HCT116 (cell line): ENCODE results near the gene MRPL33.

Experiments used
- CEBPB ChIP-seq: IDR thresholded peaks from 2 replicates; pipeline ENCODE4 v1.6.1; 2012; ENCODE audit warnings: low read depth
- EGR1 ChIP-seq: IDR thresholded peaks from 2 replicates; pipeline ENCODE4 v1.6.1; 2012; ENCODE audit warnings: low read depth
- EZH2 ChIP-seq: fragments of 200-600 bp; sonication (generic); IDR thresholded peaks from 2 replicates; pipeline ENCODE4 v1.6.1; 2017; ENCODE audit warnings: antibody characterized with exemption, mixed run types
- EZH2phosphoT487 ChIP-seq: fragments of 200-600 bp; IDR thresholded peaks from 2 replicates; pipeline ENCODE4 v1.6.1; 2018; ENCODE audit warnings: antibody characterized with exemption, borderline replicate concordance
- JUND ChIP-seq: IDR thresholded peaks from 2 replicates; pipeline ENCODE4 v1.6.1; 2012
- POLR2A ChIP-seq: IDR thresholded peaks from 2 replicates; pipeline ENCODE4 v1.7.0; 2011; ENCODE audit warnings: borderline replicate concordance; ENCODE audit not compliant: insufficient read depth, insufficient read length; ENCODE audit errors: extremely low read depth
- SIN3A ChIP-seq: IDR thresholded peaks from 2 replicates; pipeline ENCODE4 v1.6.1; 2012; ENCODE audit warnings: low read depth
- YY1 ChIP-seq: IDR thresholded peaks from 2 replicates; pipeline ENCODE4 v1.6.1; 2011; ENCODE audit warnings: low read length, low read depth, moderate library complexity, mild to moderate bottlenecking; ENCODE audit not compliant: insufficient replicate concordance; ENCODE audit errors: extremely low read depth
- ZFX ChIP-seq: fragments of 450-650 bp; IDR thresholded peaks from 2 replicates; pipeline ENCODE4 v1.6.1; 2017
- ZNF274 ChIP-seq: fragments of 200-500 bp; sonication (Bioruptor generic); IDR thresholded peaks from 2 replicates; pipeline ENCODE4 v1.6.1; 2014; ENCODE audit warnings: mild to moderate bottlenecking, low read depth, low read length, inconsistent platforms
- TF ChIP-seq, protein P1 (sequence below), 3 experiments: fragments of 200-600 bp in 1 of 3; sonication (generic) in 1 of 3; IDR thresholded peaks in 2 of 3; conservative IDR thresholded peaks in 1 of 3; 2 replicates each; pipeline ENCODE4 v1.5.1; 2012 to 2017; ENCODE audit warnings: low read depth in 2 of 3, low read length in 2 of 3, antibody characterized with exemption in 1 of 3, borderline replicate concordance in 1 of 3, control low read depth in 1 of 3, mild to moderate bottlenecking in 1 of 3, mixed read lengths in 1 of 3, mixed run types in 1 of 3, moderate library complexity in 1 of 3; ENCODE audit not compliant: insufficient read depth in 1 of 3
- TF ChIP-seq, protein P2 (sequence below): IDR thresholded peaks from 2 replicates; pipeline ENCODE4 v1.6.1; 2012; ENCODE audit warnings: low read depth

DNA sequence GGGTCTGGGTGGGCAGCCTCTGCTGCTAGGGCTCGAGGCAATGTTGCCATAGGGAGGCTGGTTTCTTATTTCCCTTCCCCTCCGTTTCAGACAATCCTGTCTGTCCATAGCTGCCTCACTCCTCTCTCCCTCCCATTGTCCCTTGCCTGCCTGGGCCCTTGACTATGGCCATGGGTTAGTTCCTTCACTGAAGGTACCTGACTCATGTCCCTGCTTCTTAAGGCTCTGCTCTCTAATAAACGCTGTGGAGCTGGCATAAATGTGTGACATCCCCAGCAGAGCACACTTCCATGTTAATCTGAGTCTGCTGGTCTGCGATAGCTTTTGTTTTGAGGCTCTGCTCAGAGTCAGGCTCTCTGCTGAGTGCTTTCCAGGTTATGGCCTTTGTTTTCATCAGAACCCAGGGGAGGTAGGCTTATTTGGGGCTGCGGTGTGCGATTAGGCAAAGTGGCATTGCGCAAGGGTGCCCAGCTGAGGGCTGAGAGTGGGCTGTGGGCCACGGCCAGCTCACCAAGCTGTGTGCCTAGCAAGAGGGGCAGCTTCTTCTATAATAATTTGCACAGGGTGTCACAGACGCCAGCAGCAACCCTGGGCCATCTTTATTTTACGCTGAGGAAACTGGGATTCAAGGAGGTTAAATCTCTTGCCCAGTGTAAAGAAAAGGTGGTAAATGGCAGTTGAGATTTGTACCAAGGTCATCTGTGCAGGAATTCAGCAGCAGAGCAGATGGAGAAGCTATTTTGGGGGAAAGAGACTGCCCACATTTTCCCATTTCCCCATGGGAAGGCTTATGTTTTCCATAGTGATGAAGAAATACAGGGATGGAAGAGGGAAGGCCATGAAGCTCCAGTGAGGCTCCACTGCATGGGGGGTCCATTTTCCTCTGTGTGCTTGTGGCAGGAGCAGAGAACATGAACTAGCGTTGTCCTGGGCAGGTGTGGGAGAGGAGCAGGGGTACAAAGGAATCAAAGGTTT, 25.6 kb downstream of the MRPL33 start:
- TF ChIP-seq, protein P1, sequence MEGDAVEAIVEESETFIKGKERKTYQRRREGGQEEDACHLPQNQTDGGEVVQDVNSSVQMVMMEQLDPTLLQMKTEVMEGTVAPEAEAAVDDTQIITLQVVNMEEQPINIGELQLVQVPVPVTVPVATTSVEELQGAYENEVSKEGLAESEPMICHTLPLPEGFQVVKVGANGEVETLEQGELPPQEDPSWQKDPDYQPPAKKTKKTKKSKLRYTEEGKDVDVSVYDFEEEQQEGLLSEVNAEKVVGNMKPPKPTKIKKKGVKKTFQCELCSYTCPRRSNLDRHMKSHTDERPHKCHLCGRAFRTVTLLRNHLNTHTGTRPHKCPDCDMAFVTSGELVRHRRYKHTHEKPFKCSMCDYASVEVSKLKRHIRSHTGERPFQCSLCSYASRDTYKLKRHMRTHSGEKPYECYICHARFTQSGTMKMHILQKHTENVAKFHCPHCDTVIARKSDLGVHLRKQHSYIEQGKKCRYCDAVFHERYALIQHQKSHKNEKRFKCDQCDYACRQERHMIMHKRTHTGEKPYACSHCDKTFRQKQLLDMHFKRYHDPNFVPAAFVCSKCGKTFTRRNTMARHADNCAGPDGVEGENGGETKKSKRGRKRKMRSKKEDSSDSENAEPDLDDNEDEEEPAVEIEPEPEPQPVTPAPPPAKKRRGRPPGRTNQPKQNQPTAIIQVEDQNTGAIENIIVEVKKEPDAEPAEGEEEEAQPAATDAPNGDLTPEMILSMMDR (IDR thresholded peaks at IDR 0.05 in 2 of 3, conservative IDR thresholded peaks at IDR 0.05 in 1 of 3; ENCODE audit: borderline replicate concordance in 1 of 3, insufficient read depth in 1 of 3, low read depth in 2 of 3, low read length in 2 of 3): no peak
- TF ChIP-seq EZH2 (no peak), CEBPB (no peak), ZNF274 (no peak), POLR2A (no peak), SIN3A (no peak), ZFX (no peak), EZH2phosphoT487 (no peak), JUND (no peak), YY1 (no peak), EGR1 (no peak)
- TF ChIP-seq, protein P2, sequence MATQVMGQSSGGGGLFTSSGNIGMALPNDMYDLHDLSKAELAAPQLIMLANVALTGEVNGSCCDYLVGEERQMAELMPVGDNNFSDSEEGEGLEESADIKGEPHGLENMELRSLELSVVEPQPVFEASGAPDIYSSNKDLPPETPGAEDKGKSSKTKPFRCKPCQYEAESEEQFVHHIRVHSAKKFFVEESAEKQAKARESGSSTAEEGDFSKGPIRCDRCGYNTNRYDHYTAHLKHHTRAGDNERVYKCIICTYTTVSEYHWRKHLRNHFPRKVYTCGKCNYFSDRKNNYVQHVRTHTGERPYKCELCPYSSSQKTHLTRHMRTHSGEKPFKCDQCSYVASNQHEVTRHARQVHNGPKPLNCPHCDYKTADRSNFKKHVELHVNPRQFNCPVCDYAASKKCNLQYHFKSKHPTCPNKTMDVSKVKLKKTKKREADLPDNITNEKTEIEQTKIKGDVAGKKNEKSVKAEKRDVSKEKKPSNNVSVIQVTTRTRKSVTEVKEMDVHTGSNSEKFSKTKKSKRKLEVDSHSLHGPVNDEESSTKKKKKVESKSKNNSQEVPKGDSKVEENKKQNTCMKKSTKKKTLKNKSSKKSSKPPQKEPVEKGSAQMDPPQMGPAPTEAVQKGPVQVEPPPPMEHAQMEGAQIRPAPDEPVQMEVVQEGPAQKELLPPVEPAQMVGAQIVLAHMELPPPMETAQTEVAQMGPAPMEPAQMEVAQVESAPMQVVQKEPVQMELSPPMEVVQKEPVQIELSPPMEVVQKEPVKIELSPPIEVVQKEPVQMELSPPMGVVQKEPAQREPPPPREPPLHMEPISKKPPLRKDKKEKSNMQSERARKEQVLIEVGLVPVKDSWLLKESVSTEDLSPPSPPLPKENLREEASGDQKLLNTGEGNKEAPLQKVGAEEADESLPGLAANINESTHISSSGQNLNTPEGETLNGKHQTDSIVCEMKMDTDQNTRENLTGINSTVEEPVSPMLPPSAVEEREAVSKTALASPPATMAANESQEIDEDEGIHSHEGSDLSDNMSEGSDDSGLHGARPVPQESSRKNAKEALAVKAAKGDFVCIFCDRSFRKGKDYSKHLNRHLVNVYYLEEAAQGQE: no peak
